22Rv1 (cell line): ENCODE measurements around the gene MLST8.

ENCODE experiments used
- H3K27ac ChIP-seq: fragments of 450-650 bp; 2 replicates; pipeline ENCODE4 v1.5.1; 2017
- ZFX ChIP-seq: fragments of 450-650 bp; IDR thresholded peaks from 2 replicates; pipeline ENCODE4 v1.6.1; 2017; ENCODE audit warnings: antibody characterized with exemption, borderline replicate concordance
- TF ChIP-seq, protein P1 (sequence below): fragments of 450-650 bp; IDR thresholded peaks from 2 replicates; pipeline ENCODE4 v1.5.1; 2017; ENCODE audit warnings: mild to moderate bottlenecking

The MLST8 gene

DNA sequence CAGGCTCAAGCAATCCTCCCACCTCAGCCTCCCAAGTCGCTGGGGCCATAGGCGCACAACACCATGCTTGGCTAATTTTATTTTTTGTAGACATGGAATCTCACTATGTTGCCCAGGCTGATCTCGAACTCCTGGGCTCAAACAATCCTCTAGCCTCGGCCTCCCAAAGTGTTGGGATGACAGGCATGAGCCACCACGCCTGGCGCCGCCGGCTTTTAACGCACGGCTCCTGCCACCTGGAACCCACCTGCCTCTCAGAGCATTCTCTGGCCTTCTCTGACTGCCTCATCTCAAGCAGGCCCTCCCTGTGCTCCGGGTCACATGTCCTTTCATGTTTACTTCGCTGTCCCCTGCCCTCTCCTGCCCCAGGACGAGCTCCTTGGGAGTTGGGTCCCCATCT is 19.2 kb upstream of the MLST8 start:
- H3K27ac ChIP-seq = no peak overlapping the region

DNA sequence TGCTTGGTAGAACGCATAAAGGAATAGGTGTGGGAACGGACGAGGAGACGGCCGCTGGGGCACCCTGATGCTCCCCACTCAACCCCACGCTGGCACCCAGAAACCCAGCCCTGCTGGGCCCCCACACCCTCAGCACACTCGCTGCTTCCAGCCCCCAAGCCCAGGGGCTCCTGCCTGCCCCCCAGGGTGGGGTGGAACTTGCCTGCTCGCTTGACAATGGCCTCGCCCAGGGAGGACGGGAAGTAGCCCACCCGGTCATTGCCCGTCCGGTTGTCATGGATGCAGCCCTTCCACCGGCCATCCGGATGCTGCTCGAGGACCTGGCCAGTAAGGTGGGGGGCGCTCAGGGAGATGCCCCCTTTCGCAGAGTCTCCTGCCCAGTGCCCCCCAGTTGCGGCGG is 18.7 kb upstream of the MLST8 start:
- no peak overlapping the region for H3K27ac ChIP-seq
- no peak for TF ChIP-seq ZFX
- TF ChIP-seq, protein P1, sequence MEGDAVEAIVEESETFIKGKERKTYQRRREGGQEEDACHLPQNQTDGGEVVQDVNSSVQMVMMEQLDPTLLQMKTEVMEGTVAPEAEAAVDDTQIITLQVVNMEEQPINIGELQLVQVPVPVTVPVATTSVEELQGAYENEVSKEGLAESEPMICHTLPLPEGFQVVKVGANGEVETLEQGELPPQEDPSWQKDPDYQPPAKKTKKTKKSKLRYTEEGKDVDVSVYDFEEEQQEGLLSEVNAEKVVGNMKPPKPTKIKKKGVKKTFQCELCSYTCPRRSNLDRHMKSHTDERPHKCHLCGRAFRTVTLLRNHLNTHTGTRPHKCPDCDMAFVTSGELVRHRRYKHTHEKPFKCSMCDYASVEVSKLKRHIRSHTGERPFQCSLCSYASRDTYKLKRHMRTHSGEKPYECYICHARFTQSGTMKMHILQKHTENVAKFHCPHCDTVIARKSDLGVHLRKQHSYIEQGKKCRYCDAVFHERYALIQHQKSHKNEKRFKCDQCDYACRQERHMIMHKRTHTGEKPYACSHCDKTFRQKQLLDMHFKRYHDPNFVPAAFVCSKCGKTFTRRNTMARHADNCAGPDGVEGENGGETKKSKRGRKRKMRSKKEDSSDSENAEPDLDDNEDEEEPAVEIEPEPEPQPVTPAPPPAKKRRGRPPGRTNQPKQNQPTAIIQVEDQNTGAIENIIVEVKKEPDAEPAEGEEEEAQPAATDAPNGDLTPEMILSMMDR = no peak

More for the DNA sequence above, 19.2 kb upstream of the MLST8 start:
- TF ChIP-seq, protein P1 = no peak
- TF ChIP-seq ZFX = no peak

DNA sequence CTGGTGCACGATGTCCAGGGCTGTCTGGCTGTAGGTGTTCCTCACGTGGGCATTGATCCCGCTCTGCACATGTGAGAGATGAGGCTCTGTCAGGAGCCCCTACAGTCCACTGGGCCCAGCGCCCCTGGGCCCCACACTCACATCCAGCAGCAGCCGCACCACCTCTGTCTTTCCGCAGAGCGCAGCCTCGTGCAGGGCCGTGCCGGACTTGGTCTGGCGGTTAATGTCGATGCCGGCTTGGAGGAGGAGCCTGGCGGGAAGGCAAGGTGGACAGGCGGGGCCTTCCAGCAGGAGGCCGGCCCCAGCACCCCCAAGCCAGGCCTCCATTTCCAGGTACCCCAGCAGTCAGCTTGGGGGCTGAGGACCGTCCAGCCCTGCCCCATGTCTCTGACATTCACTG is 18.0 kb upstream of the MLST8 start:
- H3K27ac ChIP-seq = no peak overlapping the region
- TF ChIP-seq, protein P1 = no peak
- no peak for TF ChIP-seq ZFX

DNA sequence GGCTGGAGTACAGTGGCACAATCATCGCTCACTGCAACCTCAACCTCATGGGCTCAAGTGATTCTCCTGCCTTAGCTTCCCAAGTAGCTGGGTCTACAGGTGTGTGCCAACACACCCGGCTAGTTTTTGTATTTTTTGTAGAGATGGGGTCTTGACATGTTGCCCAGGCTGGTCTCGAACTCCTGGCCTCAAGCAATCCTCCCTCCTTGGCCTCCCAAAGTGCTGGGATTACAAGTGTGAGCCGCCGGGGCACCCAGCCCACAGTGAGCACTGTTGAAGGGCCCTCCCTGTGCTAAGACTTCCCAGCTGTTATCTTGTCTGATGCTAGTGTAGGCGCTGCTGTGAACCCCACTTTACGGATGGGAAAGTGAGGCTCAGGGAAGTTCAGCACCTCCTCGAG is 16.9 kb upstream of the MLST8 start:
- H3K27ac ChIP-seq = no peak overlapping the region

DNA sequence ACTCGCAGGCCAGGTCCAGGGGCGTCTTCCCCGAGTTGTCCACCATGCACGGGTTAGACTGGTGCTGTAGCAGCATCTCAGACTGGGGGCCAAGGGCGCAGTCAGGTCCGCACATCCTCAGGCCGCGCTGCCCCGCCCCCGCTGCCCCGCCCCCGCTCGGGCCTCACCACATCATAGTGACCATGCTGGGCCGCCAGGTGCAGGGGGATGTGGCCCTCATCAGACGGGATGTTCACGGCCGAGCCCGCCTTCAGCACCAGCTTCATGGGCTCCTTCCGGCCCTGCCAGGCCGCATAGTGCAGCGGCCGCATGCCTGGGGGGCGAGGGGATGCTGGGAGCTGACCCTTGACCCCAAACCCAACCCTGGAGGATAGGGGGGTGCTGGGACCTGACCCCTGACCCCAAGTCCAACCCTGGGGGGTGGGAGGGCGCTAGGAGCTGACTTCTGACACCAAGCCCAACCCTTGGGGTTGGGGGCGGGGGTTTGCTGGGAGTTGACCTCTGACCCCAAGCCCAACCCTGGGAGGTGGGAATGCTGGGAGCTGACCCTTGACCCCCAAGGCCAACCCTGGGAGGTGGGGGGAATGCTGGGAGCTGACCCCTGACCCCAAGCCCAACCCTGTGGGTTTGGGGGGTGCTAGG is 15.9 kb upstream of the MLST8 start:
- TF ChIP-seq, protein P1 = no peak
- TF ChIP-seq ZFX = no peak
- no peak overlapping the region for H3K27ac ChIP-seq

More for the DNA sequence above, 16.9 kb upstream of the MLST8 start:
- TF ChIP-seq, protein P1 = no peak
- TF ChIP-seq ZFX = no peak

DNA sequence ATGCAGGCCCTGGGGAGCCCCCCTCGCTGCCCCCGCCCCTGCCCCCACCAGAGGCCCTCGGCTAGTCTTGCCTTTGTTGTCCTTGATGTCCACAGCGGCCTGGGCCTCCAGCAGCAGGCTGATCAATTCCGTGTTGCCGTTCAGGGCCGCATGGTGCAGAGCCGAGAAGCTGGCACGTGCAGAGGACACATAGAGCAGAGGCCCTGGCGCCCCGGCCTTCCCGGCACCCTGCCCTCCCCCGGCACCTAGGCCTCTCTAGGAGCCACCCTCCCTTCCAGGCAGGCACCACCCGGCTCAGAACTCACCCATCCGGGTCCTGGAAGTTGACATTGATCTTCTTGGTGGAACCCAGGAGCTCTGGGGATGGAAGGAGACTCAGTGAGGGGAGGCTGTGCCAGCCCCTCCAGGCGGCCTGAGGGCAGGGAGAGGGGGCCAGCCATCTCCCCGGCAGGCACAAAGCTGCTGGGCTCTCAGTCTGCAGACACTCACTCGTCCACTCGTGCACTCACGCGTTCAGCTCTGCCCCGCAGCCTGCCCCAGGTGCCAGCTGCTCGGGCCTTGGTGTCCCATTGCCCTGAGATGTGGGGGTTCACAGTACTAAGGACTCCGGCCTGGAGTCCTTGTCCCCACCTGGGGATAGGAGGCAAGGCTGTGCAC is 15.1 kb upstream of the MLST8 start:
- no peak overlapping the region for H3K27ac ChIP-seq
- no peak for TF ChIP-seq ZFX
- TF ChIP-seq, protein P1 = no peak
